LNCAP (cell line): ENCODE measurements around the gene SLC12A9.

Experiments used
- CTCF ChIP-seq: fragments of 450-650 bp; IDR thresholded peaks from 2 replicates; pipeline ENCODE4 v1.5.1; 2017; ENCODE audit warnings: mild to moderate bottlenecking

Gene SLC12A9

GRCh38 chr7:100830396-100830795, 22.1 kb upstream of the SLC12A9 start:
- no peak for TF ChIP-seq CTCF

- no peak for TF ChIP-seq CTCF
These were observed 20.3 kb upstream of the SLC12A9 start for GRCh38 chr7:100832281-100832633.

GRCh38 chr7:100835903-100836811, 16.4 kb upstream of the SLC12A9 start:
- TF ChIP-seq CTCF: no peak

- TF ChIP-seq CTCF: no peak
These were observed 15.8 kb upstream of the SLC12A9 start for GRCh38 chr7:100836812-100837098.

- no peak for TF ChIP-seq CTCF
These were observed 15.2 kb upstream of the SLC12A9 start for GRCh38 chr7:100837099-100837836.

GRCh38 chr7:100839361-100839760, 13.2 kb upstream of the SLC12A9 start:
- TF ChIP-seq CTCF: no peak

GRCh38 chr7:100840470-100841100, 11.9 kb upstream of the SLC12A9 start:
- TF ChIP-seq CTCF: no peak
